ENCODE data around the gene FNBP1L. TPM values are rescaled to one million over a fixed set of nuclear protein-coding genes. Genes with fewer than 3 reads are reported as not detected.

FNBP1L gene
- total and polyA plus RNA-seq, 2 of the 8 experiments (the other 6 are each of a cell fraction or from before 2014, with no cell fraction given) = 48.9 to 95.9 TPM

GRCh38 chr1:93416183-93416582 is 31.7 kb upstream of the FNBP1L start (continued):
- TF ChIP-seq USF2 (IDR thresholded peaks at IDR 0.05; ENCODE audit: low read length) (no peak), CTBP2 (IDR thresholded peaks at IDR 0.05; ENCODE audit: borderline replicate concordance, insufficient read depth, insufficient read length, low read length) (no peak), YY1 (IDR thresholded peaks at IDR 0.05; ENCODE audit: low read depth, low read length) (no peak), ATF2 (IDR thresholded peaks at IDR 0.05; ENCODE audit: low read length) (no peak), RXRA (IDR thresholded peaks at IDR 0.05; ENCODE audit: insufficient read depth, low read depth, low read length) (no peak), TEAD4 (IDR thresholded peaks at IDR 0.05; ENCODE audit: low read depth, low read length) (no peak)

All from H1 (cell line).